ENCODE measurements around the gene PTGS2. TPM values are rescaled to one million over a fixed set of nuclear protein-coding genes. Genes with fewer than 3 reads are reported as not detected.

Gene PTGS2
- total RNA-seq, 1 experiment from 2014 or later, result 0.37 TPM

GRCh38 chr1:186655876-186656275 is 24.3 kb downstream of the PTGS2 start:
- H3K36me3 Mint-ChIP-seq (ENCODE audit: insufficient read depth in 1 of 3, low read depth in 3 of 3), result no peaks in the 10 kb centered on the region

More at GRCh38 chr1:186655876-186656275, 24.3 kb downstream of the PTGS2 start:
- H2BK20ac ChIP-seq (ENCODE audit: low read depth, low read length, poor library complexity, severe bottlenecking), result no peak overlapping the region
- Mint-ChIP-seq H3K4me1 (no peaks in the 10 kb centered on the region), H3K4me3 (no peak overlapping the region), H3K27me3 (ENCODE audit: low read depth) (no peaks in the 10 kb centered on the region; the same call in 1 of the 2 replicates), H3K27ac (no peak overlapping the region), H3K9me3 (no peaks in the 10 kb centered on the region)
- no peak overlapping the region for H3K14ac ChIP-seq (ENCODE audit: insufficient read depth, low read length)
- no peak for DNase-seq
- WGBS (ENCODE audit: extremely low coverage, insufficient read length, low lambda C conversion rate), result no CpG with 5 or more reads among the region's 3 CpGs
- no peak overlapping the region for H4K8ac ChIP-seq (replicated peaks; ENCODE audit: insufficient read length, low read depth, low read length)
- H3K27ac ChIP-seq (ENCODE audit: insufficient read length, low read depth, low read length), result no peak overlapping the region
- no peaks in the 10 kb centered on the region for H3K4me1 ChIP-seq (ENCODE audit: insufficient read depth, low read length)
- no peak for TF ChIP-seq CTCF (conservative IDR thresholded peaks at IDR 0.05)
- no peaks in the 10 kb centered on the region for H3K27me3 ChIP-seq (ENCODE audit: insufficient read depth, low read length)
- H3K9me3 ChIP-seq (ENCODE audit: control insufficient read depth, low read depth, low read length), result no peaks in the 10 kb centered on the region
- no peak overlapping the region for H3K9ac ChIP-seq (ENCODE audit: extremely low read depth, insufficient read length, low read length)
- H3K4ac ChIP-seq (ENCODE audit: low read depth, low read length), result no peak overlapping the region
- no peak overlapping the region for H2BK15ac ChIP-seq (ENCODE audit: low read depth, low read length)
- H3K56ac ChIP-seq (ENCODE audit: insufficient read length, low read depth, low read length), result no peak overlapping the region
- no peak overlapping the region for H3K18ac ChIP-seq (ENCODE audit: insufficient read length, low read depth, low read length)
- no peak overlapping the region for H2AFZ ChIP-seq (ENCODE audit: low read length)
- H3K79me2 ChIP-seq (ENCODE audit: insufficient read depth, low read length), result no peaks in the 10 kb centered on the region
- no peak overlapping the region for H2AK5ac ChIP-seq (ENCODE audit: insufficient read length, low read length)
- no peak overlapping the region for H3T11ph ChIP-seq (ENCODE audit: low read length)
- no peak overlapping the region for H2BK120ac ChIP-seq (ENCODE audit: low read depth, low read length, poor library complexity, severe bottlenecking)
- no peaks in the 10 kb centered on the region for H4K20me1 ChIP-seq (ENCODE audit: control insufficient read depth, insufficient read depth, insufficient read length)
- H2BK12ac ChIP-seq (ENCODE audit: insufficient read length, low read depth, low read length), result no peak overlapping the region
- H3K23ac ChIP-seq (ENCODE audit: insufficient read length, low read depth, low read length), result no peak overlapping the region
- no peak overlapping the region for H2BK5ac ChIP-seq (ENCODE audit: insufficient read length, low read length)
- no peak overlapping the region for H3K4me2 ChIP-seq (ENCODE audit: insufficient read depth, insufficient read length, low read length)
- no peaks in the 10 kb centered on the region for H3K23me2 ChIP-seq (ENCODE audit: insufficient read length, low read depth, low read length, poor library complexity, severe bottlenecking)
- H3K79me1 ChIP-seq (ENCODE audit: insufficient read depth, low read depth, low read length, poor library complexity, severe bottlenecking), result no peaks in the 10 kb centered on the region
- H4K5ac ChIP-seq (ENCODE audit: insufficient read length, low read depth, low read length), result no peak overlapping the region
- no peak overlapping the region for H4K91ac ChIP-seq (ENCODE audit: insufficient read length, low read depth, low read length)
